Hepatocyte (in vitro differentiated cells): ENCODE data around the gene TFG. TPM values are rescaled to one million over a fixed set of nuclear protein-coding genes. Genes with fewer than 3 reads are reported as not detected.
A peak's percentile ranks its signal among the peaks of the same experiment; 100 is the strongest.

Experiments used
- DNase-seq: peaks from one replicate; pipeline ENCODE4 v3.0.0-alpha.2; 2016; ENCODE audit warnings: low spot score
- H2AFZ ChIP-seq: fragments of 200-600 bp; sonication (generic); 2 replicates; pipeline ENCODE4 v1.6.0; 2016; ENCODE audit warnings: antibody characterized with exemption, mild to moderate bottlenecking
- H3K27ac ChIP-seq: fragments of 200-600 bp; sonication (generic); 2 replicates; pipeline ENCODE4 v1.5.1; 2016; ENCODE audit warnings: mild to moderate bottlenecking
- H3K27me3 ChIP-seq: fragments of 200-600 bp; sonication (generic); 2 replicates; pipeline ENCODE4 v1.6.1; 2016
- H3K36me3 ChIP-seq: fragments of 200-600 bp; sonication (generic); replicated peaks from 2 replicates; pipeline ENCODE4 v1.5.1; 2016; ENCODE audit warnings: low read depth; ENCODE audit not compliant: insufficient read depth
- H3K4me1 ChIP-seq: fragments of 200-600 bp; sonication (generic); 2 replicates; pipeline ENCODE4 v1.5.1; 2016; ENCODE audit warnings: mild to moderate bottlenecking, moderate library complexity; ENCODE audit not compliant: insufficient read depth
- H3K4me2 ChIP-seq: fragments of 200-600 bp; sonication (generic); 2 replicates; pipeline ENCODE4 v1.6.0; 2016
- H3K4me3 ChIP-seq: fragments of 200-600 bp; sonication (generic); 2 replicates; pipeline ENCODE4 v1.5.1; 2016; ENCODE audit warnings: mild to moderate bottlenecking
- H3K79me2 ChIP-seq: fragments of 200-600 bp; sonication (generic); 2 replicates; pipeline ENCODE4 v1.6.0; 2017; ENCODE audit warnings: mild to moderate bottlenecking
- H3K9me2 ChIP-seq: fragments of 200-600 bp; sonication (generic); replicated peaks from 2 replicates; pipeline ENCODE4 v1.6.0; 2017; ENCODE audit warnings: mild to moderate bottlenecking; ENCODE audit not compliant: insufficient read depth
- H3K9me3 ChIP-seq: fragments of 200-600 bp; sonication (generic); 2 replicates; pipeline ENCODE4 v1.5.1; 2016; ENCODE audit warnings: low read depth, mild to moderate bottlenecking
- H4K20me1 ChIP-seq: fragments of 200-600 bp; sonication (generic); 2 replicates; pipeline ENCODE4 v1.6.0; 2016; ENCODE audit warnings: mild to moderate bottlenecking; ENCODE audit not compliant: insufficient read depth, poor library complexity, severe bottlenecking
- CTCF ChIP-seq: fragments of 200-600 bp; sonication (generic); IDR thresholded peaks from 2 replicates; pipeline ENCODE4 v1.5.1; 2016; ENCODE audit warnings: antibody characterized with exemption, mild to moderate bottlenecking; ENCODE audit not compliant: poor library complexity
- EZH2 ChIP-seq: fragments of 200-600 bp; sonication (generic); IDR thresholded peaks from 2 replicates; pipeline ENCODE4 v1.6.1; 2016; ENCODE audit warnings: antibody characterized with exemption, mild to moderate bottlenecking, borderline replicate concordance
- EZH2phosphoT487 ChIP-seq: fragments of 200-600 bp; sonication (generic); IDR thresholded peaks from one replicate; pipeline ENCODE4 v1.6.1; 2018; ENCODE audit warnings: antibody characterized with exemption, mild to moderate bottlenecking, low read depth, moderate library complexity; ENCODE audit not compliant: unreplicated experiment, severe bottlenecking
- WGBS: methylation state at CpG from one replicate; pipeline ENCODE4 v1.1.6; 2016; ENCODE audit warnings: low lambda C conversion rate; ENCODE audit errors: missing lambda C conversion rate; 5-methylcytosine and 5-hydroxymethylcytosine counted together
- polyA plus RNA-seq: library from polyadenylated mRNA; unstranded; fragments of >200 nt; fragmentation: Nextera tagmentation; extraction: Ambion mirVana; gene quantifications from 2 replicates; pipeline ENCODE4 v1.2.1, GENCODE V29; 2016
- total RNA-seq: library from RNA; depleted of rRNA; stranded (reverse); fragments of >200 nt; gene quantifications from 2 replicates; pipeline ENCODE4 v1.2.3, GENCODE V29; 2014

Gene TFG
- total and polyA plus RNA-seq, 2 experiments from 2014 or later, result 150 to 228 TPM

GRCh38 chr3:100777271-100777670, 68.0 kb downstream of the TFG start:
- no peak overlapping the region for H3K4me2 ChIP-seq
- no peak overlapping the region for H2AFZ ChIP-seq

GRCh38 chr3:100779480-100779879, 70.2 kb downstream of the TFG start:
- no peaks in the 10 kb centered on the region for H3K9me2 ChIP-seq
- H4K20me1 ChIP-seq, result no peaks in the 10 kb centered on the region
- no peak overlapping the region for H3K4me2 ChIP-seq
- no peaks in the 10 kb centered on the region for H3K36me3 ChIP-seq
- no peak overlapping the region for H3K4me3 ChIP-seq
- no peak overlapping the region for H3K27ac ChIP-seq
- H3K79me2 ChIP-seq, result no peaks in the 10 kb centered on the region
- H3K4me1 ChIP-seq, result no peaks in the 10 kb centered on the region
- H3K27me3 ChIP-seq, result no peaks in the 10 kb centered on the region
- H2AFZ ChIP-seq, result no peak overlapping the region
- H3K9me3 ChIP-seq, result no peaks in the 10 kb centered on the region
- DNase-seq, result no peak
- TF ChIP-seq EZH2 (no peak), CTCF (no peak), EZH2phosphoT487 (no peak)

More at GRCh38 chr3:100777271-100777670, 68.0 kb downstream of the TFG start:
- Histone ChIP-seq H3K79me2 (no peaks in the 10 kb centered on the region), H3K4me1 (no peaks in the 10 kb centered on the region), H3K27ac (no peak overlapping the region), H3K9me3 (no peaks in the 10 kb centered on the region), H3K27me3 (no peaks in the 10 kb centered on the region), H4K20me1 (no peaks in the 10 kb centered on the region), H3K4me3 (no peak overlapping the region), H3K36me3 (no peaks in the 10 kb centered on the region), H3K9me2 (no peaks in the 10 kb centered on the region)
- peak; percentile 6 for DNase-seq
- TF ChIP-seq CTCF, result no peak
- no peak for TF ChIP-seq EZH2phosphoT487
- no peak for TF ChIP-seq EZH2

GRCh38 chr3:100780071-100780622, 70.9 kb downstream of the TFG start:
- Histone ChIP-seq H3K9me3 (no peaks in the 10 kb centered on the region), H3K9me2 (no peaks in the 10 kb centered on the region), H3K4me3 (no peak overlapping the region), H4K20me1 (no peaks in the 10 kb centered on the region), H3K4me1 (no peaks in the 10 kb centered on the region), H3K79me2 (no peaks in the 10 kb centered on the region), H3K27me3 (no peaks in the 10 kb centered on the region), H3K4me2 (no peak overlapping the region), H3K27ac (no peak overlapping the region), H2AFZ (no peak overlapping the region), H3K36me3 (no peaks in the 10 kb centered on the region)
- TF ChIP-seq CTCF (no peak), EZH2 (no peak), EZH2phosphoT487 (no peak)
- DNase-seq, result no peak
- WGBS, result 75% methylated on average over 2 of the region's 2 CpGs

- no peaks in the 10 kb centered on the region for H3K4me1 ChIP-seq
- no peaks in the 10 kb centered on the region for H3K9me2 ChIP-seq
- no peak for DNase-seq
- H3K4me2 ChIP-seq, result no peak overlapping the region
- TF ChIP-seq EZH2 (no peak), EZH2phosphoT487 (no peak), CTCF (no peak)
- WGBS, result 90% methylated on average over 2 of the region's 2 CpGs
- H3K36me3 ChIP-seq, result no peaks in the 10 kb centered on the region
- H3K4me3 ChIP-seq, result no peak overlapping the region
- no peak overlapping the region for H3K27ac ChIP-seq
- H3K27me3 ChIP-seq, result no peaks in the 10 kb centered on the region
- H3K79me2 ChIP-seq, result no peaks in the 10 kb centered on the region
- H4K20me1 ChIP-seq, result no peaks in the 10 kb centered on the region
- peaks cover 9% of the 10 kb centered on the region for H3K9me3 ChIP-seq
- no peak overlapping the region for H2AFZ ChIP-seq
Observed at GRCh38 chr3:100781301-100781700, 72.0 kb downstream of the TFG start.
